Fibroblast of pulmonary artery (primary cell): ENCODE data around the gene COL9A1.

Source experiments
- DNase-seq: peaks from one replicate; pipeline ENCODE4 v3.0.0-alpha.2; 2010; ENCODE audit warnings: low read depth
- H3K4me3 ChIP-seq: replicated peaks from 2 replicates; pipeline ENCODE4 v1.5.1; 2011; ENCODE audit warnings: low read depth, mild to moderate bottlenecking, control low read depth, low read length, moderate library complexity
- TF ChIP-seq, protein P1 (sequence below): IDR thresholded peaks from 2 replicates; pipeline ENCODE4 v1.5.1; 2011; ENCODE audit warnings: mild to moderate bottlenecking, control low read depth, low read length, inconsistent platforms; ENCODE audit errors: missing control alignments

The COL9A1 gene

DNA sequence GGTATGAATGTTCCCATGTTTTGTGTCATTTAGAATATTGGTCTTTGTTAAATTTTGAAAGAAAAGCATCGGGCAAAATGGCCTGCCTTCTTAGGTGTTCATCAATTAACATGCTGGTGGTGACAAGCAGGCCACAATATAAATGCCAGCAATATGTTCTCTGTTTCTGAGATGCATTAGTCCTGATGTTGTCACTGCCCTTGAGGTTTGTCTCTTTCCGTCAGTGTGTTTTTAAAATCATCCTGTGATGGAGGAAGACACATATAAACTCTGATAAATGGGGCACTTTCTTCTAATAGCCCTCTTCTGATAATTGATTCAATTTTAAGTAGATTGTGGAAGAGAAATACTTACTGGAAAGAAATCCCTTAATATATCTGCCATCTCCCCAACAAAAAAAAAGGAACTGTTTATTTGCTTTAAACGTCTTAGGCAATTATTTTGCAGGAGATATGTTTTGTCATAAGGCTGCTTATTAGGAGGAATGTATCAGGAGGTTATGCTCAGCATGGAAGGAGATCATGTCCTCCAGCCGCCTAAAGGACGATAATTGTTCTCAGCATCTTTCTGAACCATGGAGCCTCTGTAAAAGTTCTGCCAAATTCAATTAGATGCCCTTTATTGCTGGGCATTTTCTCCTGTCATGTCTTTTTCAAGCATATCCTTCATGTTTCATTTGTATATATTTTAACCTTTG lies 134.1 kb downstream of the COL9A1 start:
- no peak for DNase-seq
- H3K4me3 ChIP-seq: no peak overlapping the region
- TF ChIP-seq, protein P1, sequence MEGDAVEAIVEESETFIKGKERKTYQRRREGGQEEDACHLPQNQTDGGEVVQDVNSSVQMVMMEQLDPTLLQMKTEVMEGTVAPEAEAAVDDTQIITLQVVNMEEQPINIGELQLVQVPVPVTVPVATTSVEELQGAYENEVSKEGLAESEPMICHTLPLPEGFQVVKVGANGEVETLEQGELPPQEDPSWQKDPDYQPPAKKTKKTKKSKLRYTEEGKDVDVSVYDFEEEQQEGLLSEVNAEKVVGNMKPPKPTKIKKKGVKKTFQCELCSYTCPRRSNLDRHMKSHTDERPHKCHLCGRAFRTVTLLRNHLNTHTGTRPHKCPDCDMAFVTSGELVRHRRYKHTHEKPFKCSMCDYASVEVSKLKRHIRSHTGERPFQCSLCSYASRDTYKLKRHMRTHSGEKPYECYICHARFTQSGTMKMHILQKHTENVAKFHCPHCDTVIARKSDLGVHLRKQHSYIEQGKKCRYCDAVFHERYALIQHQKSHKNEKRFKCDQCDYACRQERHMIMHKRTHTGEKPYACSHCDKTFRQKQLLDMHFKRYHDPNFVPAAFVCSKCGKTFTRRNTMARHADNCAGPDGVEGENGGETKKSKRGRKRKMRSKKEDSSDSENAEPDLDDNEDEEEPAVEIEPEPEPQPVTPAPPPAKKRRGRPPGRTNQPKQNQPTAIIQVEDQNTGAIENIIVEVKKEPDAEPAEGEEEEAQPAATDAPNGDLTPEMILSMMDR: no peak
